ENCODE data around the gene EFCAB10. TPM values are rescaled to one million over a fixed set of nuclear protein-coding genes. Genes with fewer than 3 reads are reported as not detected.
"Not testable (repeated sequence)": the region's sequence is repeated elsewhere in the genome, so short reads cannot be mapped to it uniquely, and the experiment has no call there.

The EFCAB10 gene
- total RNA-seq, 1 donor, result not detected

DNA sequence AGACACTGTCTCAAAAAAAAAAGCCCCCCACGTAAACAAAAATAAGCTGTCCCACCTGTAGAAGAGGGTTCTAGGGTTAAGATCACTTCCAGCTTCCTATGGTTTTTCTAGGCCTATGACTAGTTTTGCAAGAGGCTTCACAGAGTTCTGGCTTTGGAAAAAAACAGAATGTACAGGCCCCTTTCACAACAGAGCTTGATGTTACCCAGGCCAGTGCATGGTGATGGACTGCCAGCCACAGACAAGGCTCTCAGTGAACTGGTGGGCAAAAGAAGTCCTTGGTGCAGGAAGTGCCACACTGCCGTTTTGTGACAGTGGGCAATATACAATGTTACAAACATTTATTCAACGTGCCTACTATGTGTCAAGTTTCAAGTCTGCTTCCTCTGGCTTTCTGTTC, 18.3 kb upstream of the EFCAB10 start:
- DNase-seq (ENCODE audit: low read depth), result no peak
- H3K4me3 ChIP-seq (ENCODE audit: low read depth, low read length), result no peak overlapping the region
- TF ChIP-seq, protein P1, sequence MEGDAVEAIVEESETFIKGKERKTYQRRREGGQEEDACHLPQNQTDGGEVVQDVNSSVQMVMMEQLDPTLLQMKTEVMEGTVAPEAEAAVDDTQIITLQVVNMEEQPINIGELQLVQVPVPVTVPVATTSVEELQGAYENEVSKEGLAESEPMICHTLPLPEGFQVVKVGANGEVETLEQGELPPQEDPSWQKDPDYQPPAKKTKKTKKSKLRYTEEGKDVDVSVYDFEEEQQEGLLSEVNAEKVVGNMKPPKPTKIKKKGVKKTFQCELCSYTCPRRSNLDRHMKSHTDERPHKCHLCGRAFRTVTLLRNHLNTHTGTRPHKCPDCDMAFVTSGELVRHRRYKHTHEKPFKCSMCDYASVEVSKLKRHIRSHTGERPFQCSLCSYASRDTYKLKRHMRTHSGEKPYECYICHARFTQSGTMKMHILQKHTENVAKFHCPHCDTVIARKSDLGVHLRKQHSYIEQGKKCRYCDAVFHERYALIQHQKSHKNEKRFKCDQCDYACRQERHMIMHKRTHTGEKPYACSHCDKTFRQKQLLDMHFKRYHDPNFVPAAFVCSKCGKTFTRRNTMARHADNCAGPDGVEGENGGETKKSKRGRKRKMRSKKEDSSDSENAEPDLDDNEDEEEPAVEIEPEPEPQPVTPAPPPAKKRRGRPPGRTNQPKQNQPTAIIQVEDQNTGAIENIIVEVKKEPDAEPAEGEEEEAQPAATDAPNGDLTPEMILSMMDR (IDR thresholded peaks at IDR 0.05; ENCODE audit: insufficient read depth, low read length), result no peak

GRCh38 chr7:105599080-105599479, 17.8 kb upstream of the EFCAB10 start:
- not testable (repeated sequence) for DNase-seq (ENCODE audit: low read depth)

GRCh38 chr7:105596866-105597265, 15.6 kb upstream of the EFCAB10 start:
- TF ChIP-seq, protein P1 (IDR thresholded peaks at IDR 0.05; ENCODE audit: insufficient read depth, low read length), result no peak
- no peak for DNase-seq (ENCODE audit: low read depth)
- H3K4me3 ChIP-seq (ENCODE audit: low read depth, low read length), result no peak overlapping the region

More at GRCh38 chr7:105599080-105599479, 17.8 kb upstream of the EFCAB10 start:
- H3K4me3 ChIP-seq (ENCODE audit: low read depth, low read length), result not testable (repeated sequence)

GRCh38 chr7:105594034-105594433, 12.7 kb upstream of the EFCAB10 start:
- TF ChIP-seq, protein P1 (IDR thresholded peaks at IDR 0.05; ENCODE audit: insufficient read depth, low read length), result peak; percentile 11
- peak; percentile 12 for DNase-seq (ENCODE audit: low read depth)
- no peak overlapping the region for H3K4me3 ChIP-seq (ENCODE audit: low read depth, low read length)

GRCh38 chr7:105591522-105591921, 10.2 kb upstream of the EFCAB10 start:
- no peak for DNase-seq (ENCODE audit: low read depth)
- TF ChIP-seq, protein P1 (IDR thresholded peaks at IDR 0.05; ENCODE audit: insufficient read depth, low read length), result no peak
- no peak overlapping the region for H3K4me3 ChIP-seq (ENCODE audit: low read depth, low read length)

GRCh38 chr7:105590793-105591192, 9.5 kb upstream of the EFCAB10 start:
- no peak overlapping the region for H3K4me3 ChIP-seq (ENCODE audit: low read depth, low read length)
- no peak for DNase-seq (ENCODE audit: low read depth)
- TF ChIP-seq, protein P1 (IDR thresholded peaks at IDR 0.05; ENCODE audit: insufficient read depth, low read length), result no peak

DNA sequence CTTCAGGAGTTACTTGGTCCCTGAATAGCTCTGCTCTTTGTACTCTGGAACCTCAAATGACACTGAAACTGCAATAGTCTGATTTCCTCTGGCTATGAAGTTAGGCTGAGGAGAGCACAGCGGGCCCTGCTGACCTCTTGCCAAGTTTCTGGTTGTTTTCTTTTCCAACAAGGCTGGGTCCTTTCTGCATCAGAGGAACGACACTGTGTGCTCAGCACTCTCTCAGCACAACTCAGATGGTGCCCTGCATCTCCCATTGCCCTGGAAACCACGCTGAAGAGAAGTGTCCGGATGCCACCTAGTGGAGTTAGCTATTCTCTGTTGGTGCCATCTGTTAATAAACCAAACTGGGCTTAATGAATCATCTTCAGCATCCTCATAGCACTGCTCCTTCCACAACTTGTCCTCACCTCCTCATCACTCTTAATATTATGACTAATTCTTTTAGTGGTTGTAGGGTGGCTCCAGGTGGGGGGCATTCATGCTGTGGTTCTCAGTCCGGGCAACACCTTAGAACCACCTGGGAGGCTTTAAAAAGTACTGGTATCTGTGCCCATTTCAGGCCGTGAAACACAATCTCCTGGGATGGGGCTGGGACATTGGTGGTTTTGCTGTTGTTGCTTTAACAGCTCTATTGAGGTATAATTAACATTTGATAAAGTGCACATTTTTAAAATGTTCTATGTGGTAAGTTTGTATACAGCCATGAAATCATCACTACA, 8.2 kb upstream of the EFCAB10 start:
- peak; percentile 81 for DNase-seq (ENCODE audit: low read depth)
- H3K4me3 ChIP-seq (ENCODE audit: low read depth, low read length), result no peak overlapping the region
- TF ChIP-seq, protein P1 (IDR thresholded peaks at IDR 0.05; ENCODE audit: insufficient read depth, low read length), result peak; percentile 70

All from fibroblast of the aortic adventitia (primary cell).